ENCODE results near the gene SLC16A10.

SLC16A10 gene

DNA sequence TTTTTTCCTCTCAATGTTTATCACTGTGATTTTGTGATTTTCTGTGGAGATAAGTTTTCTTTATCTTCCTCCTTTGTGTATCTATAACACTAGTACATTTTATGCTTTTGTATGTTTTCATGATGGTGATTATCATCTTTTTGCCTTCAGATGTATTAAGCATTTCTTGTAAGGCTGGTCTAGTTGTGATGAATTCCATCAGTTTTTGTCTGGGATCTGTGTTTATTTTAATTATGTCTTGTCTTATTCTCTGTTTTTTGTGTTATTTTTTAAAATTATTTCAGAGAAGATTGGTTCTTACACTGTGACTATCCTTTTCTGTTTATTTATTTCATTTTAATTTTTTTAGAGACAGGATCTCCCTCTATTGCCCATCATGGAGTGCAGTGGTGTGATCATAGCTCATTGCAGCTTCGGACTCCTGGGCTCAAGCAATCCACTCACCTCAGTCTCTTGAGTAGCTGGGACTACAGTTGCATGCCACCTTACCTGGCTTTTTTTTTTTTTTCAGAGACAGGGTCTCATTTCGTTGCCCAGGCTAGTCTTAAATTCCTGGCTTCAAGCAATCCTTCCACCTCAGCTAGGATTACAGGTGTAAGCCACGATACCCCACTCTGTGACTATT, 187.4 kb downstream of the SLC16A10 start:
- no peak for DNase-seq (ENCODE audit: extremely low spot score)
- ChIA-PET CTCF (no interaction called here), POLR2A (no interaction called here)
- TF ChIP-seq CTBP1 (IDR thresholded peaks at IDR 0.05; ENCODE audit: borderline replicate concordance), result no peak
- TF ChIP-seq FOXM1 (IDR thresholded peaks at IDR 0.05; ENCODE audit: borderline replicate concordance), result no peak
- TF ChIP-seq TARDBP (IDR thresholded peaks at IDR 0.05), result no peak
- no peak for TF ChIP-seq ZNF384 (IDR thresholded peaks at IDR 0.05)
- TF ChIP-seq FOXK2 (IDR thresholded peaks at IDR 0.05), result no peak
- no peak for TF ChIP-seq ELF4 (IDR thresholded peaks at IDR 0.05)
- TF ChIP-seq L3MBTL2 (conservative IDR thresholded peaks at IDR 0.05), result no peak
- no peak for TF ChIP-seq BHLHE40 (IDR thresholded peaks at IDR 0.05; ENCODE audit: borderline replicate concordance)
- TF ChIP-seq HDGF (IDR thresholded peaks at IDR 0.05; ENCODE audit: borderline replicate concordance), result no peak
- TF ChIP-seq ARNT (IDR thresholded peaks at IDR 0.05), result no peak
- TF ChIP-seq FOXA1 (IDR thresholded peaks at IDR 0.05), result no peak
- no peak for TF ChIP-seq SUZ12 (IDR thresholded peaks at IDR 0.05)

GRCh38 chr6:111276335-111276734, 189.0 kb downstream of the SLC16A10 start:
- POLR2A ChIA-PET, result no interaction called here
- DNase-seq (ENCODE audit: extremely low spot score), result no peak
- CTCF ChIA-PET, result no interaction called here
- TF ChIP-seq ZNF384 (IDR thresholded peaks at IDR 0.05), result no peak
- TF ChIP-seq SP1 (IDR thresholded peaks at IDR 0.05), result no peak
- no peak for TF ChIP-seq CTBP1 (IDR thresholded peaks at IDR 0.05; ENCODE audit: borderline replicate concordance)
- no peak for TF ChIP-seq FOXK2 (IDR thresholded peaks at IDR 0.05)
- no peak for TF ChIP-seq SUZ12 (IDR thresholded peaks at IDR 0.05)
- TF ChIP-seq TARDBP (IDR thresholded peaks at IDR 0.05), result no peak
- TF ChIP-seq FOXM1 (IDR thresholded peaks at IDR 0.05; ENCODE audit: borderline replicate concordance), result no peak
- TF ChIP-seq ARNT (IDR thresholded peaks at IDR 0.05), result no peak

GRCh38 chr6:111276736-111277135, 189.4 kb downstream of the SLC16A10 start:
- ChIA-PET CTCF (no interaction called here), POLR2A (no interaction called here)
- no peak for DNase-seq (ENCODE audit: extremely low spot score)
- TF ChIP-seq FOXA1 (IDR thresholded peaks at IDR 0.05), result no peak
- no peak for TF ChIP-seq ELF4 (IDR thresholded peaks at IDR 0.05)
- TF ChIP-seq L3MBTL2 (conservative IDR thresholded peaks at IDR 0.05), result no peak
- no peak for TF ChIP-seq LEF1 (IDR thresholded peaks at IDR 0.05; ENCODE audit: borderline replicate concordance)

DNA sequence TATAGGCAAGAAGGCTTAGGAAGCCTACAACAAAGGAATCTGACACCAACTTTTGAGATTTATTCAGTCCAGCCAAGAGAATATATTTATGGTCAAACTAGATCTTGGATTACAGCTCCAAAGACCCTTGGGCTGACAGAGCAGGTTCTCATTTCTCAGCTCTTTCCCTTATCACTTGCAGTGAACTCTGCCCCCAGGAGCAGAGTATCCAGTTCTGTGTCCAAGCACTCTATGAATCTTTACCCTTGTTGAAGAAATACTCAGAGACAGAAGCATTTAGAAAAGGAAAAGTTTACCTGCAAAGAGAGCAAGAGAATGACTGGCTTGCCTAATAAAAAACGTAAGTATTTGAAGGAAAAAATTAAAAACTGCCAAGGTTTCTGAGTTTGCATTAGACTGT, 190.5 kb downstream of the SLC16A10 start:
- CTCF ChIA-PET, result no interaction called here

DNA sequence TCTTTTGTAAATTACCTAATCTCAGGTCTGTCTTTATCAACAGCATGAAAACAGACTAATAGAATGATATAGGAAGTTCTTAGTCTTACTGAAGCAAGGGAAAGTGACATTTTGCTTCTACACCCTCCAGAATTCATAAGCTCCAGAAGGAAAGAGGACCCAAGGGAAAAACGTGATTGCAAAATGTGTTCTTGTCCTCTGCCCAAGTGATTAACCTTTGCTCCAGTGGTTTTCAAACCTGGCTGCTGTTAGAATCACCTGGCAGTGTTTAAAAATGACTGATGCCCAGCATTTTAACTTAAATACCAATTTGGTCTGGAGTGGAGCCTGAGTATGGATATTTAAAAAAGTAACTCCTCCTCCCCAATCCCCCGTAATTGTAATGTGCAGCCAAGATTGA, 191.4 kb downstream of the SLC16A10 start:
- POLR2A ChIA-PET, result no interaction called here
- DNase-seq (ENCODE audit: extremely low spot score), result no peak
- TF ChIP-seq TARDBP (IDR thresholded peaks at IDR 0.05) (no peak), LEF1 (IDR thresholded peaks at IDR 0.05; ENCODE audit: borderline replicate concordance) (no peak), CTBP1 (IDR thresholded peaks at IDR 0.05; ENCODE audit: borderline replicate concordance) (no peak), ZNF384 (IDR thresholded peaks at IDR 0.05) (no peak), FOXA1 (IDR thresholded peaks at IDR 0.05) (no peak), ELF4 (IDR thresholded peaks at IDR 0.05) (no peak), NFRKB (IDR thresholded peaks at IDR 0.05) (no peak), SUZ12 (IDR thresholded peaks at IDR 0.05) (no peak), SP1 (IDR thresholded peaks at IDR 0.05) (no peak), HDGF (IDR thresholded peaks at IDR 0.05; ENCODE audit: borderline replicate concordance) (no peak), BHLHE40 (IDR thresholded peaks at IDR 0.05; ENCODE audit: borderline replicate concordance) (no peak), FOXK2 (IDR thresholded peaks at IDR 0.05) (no peak), ARNT (IDR thresholded peaks at IDR 0.05) (no peak), FOXM1 (IDR thresholded peaks at IDR 0.05; ENCODE audit: borderline replicate concordance) (no peak)
- TF ChIP-seq, protein P1, sequence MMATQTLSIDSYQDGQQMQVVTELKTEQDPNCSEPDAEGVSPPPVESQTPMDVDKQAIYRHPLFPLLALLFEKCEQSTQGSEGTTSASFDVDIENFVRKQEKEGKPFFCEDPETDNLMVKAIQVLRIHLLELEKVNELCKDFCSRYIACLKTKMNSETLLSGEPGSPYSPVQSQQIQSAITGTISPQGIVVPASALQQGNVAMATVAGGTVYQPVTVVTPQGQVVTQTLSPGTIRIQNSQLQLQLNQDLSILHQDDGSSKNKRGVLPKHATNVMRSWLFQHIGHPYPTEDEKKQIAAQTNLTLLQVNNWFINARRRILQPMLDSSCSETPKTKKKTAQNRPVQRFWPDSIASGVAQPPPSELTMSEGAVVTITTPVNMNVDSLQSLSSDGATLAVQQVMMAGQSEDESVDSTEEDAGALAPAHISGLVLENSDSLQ (IDR thresholded peaks at IDR 0.05), result no peak
- CTCF ChIA-PET, result no interaction called here

More for the DNA sequence above, 190.5 kb downstream of the SLC16A10 start:
- POLR2A ChIA-PET, result no interaction called here
- TF ChIP-seq BHLHE40 (IDR thresholded peaks at IDR 0.05; ENCODE audit: borderline replicate concordance), result no peak
- TF ChIP-seq FOXM1 (IDR thresholded peaks at IDR 0.05; ENCODE audit: borderline replicate concordance), result no peak
- no peak for TF ChIP-seq ELF4 (IDR thresholded peaks at IDR 0.05)
- no peak for DNase-seq (ENCODE audit: extremely low spot score)

DNA sequence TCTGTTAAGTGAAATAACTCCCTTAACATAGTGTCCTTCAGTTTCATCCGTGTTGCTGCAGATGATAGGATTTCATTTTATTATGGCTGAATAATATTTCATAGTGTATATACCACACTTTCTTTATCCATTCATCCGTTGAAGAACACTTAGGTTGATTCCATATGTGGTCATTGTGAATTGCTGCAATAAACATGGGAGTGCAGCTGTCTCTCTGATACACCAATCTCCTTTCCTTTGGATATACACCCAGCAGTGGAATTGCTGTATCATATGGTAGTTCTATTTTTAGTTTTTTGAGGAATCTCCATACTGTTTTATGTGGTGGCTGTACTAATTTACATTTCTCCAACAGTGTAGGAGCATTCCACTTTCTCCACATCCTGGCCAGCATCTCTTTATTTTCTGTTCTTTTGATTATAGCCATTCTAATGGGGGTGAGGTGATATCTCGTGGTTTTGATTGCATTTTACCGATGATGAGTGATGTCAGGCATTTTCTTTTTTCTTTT, 193.2 kb downstream of the SLC16A10 start:
- TF ChIP-seq NFRKB (IDR thresholded peaks at IDR 0.05), result no peak
- no peak for TF ChIP-seq LEF1 (IDR thresholded peaks at IDR 0.05; ENCODE audit: borderline replicate concordance)
- TF ChIP-seq FOXA1 (IDR thresholded peaks at IDR 0.05), result no peak
- no peak for DNase-seq (ENCODE audit: extremely low spot score)
- ChIA-PET CTCF (no interaction called here), POLR2A (no interaction called here)
